ENCODE measurements around the gene STX7.

Gene STX7

DNA sequence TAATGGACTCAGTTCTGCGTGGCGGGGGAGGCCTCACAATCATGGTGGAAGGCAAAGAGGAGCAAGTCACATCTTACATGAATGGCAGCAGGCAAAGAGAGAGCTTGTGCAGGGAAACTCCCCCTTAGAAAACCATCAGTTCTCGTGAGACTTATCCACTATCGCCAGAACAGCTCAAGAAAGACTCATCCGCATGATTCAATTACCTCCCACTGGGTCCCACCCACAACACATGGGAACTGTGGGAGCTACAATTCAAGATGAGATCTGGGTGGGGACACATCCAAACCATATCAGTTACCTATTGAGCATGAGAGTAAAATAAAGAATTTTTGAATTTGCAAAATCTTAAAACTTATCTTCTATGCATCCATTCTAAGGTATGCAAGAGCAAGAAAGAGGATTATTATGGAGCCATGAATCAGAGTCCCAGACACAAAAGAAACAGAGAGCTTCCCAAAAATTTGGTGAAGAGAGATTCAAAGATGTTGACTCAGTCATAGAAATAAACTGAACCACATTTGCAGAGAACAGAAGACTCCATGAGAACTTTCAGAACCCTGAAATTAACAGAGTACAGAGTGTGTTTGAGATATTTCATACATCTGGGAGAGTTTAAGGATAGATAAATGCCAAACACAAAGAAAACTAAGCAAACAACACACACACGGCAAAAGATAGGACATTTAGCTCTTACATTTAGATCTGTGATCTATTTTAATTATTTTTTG lies 94.5 kb downstream of the STX7 start:
- Histone ChIP-seq H3K36me3 (ENCODE audit: control insufficient read depth in 1 of 2, insufficient read depth in 2 of 2, low read length in 2 of 2) (no peaks in the 10 kb centered on the region), H3K9me3 (ENCODE audit: control insufficient read depth in 1 of 2, low read length in 2 of 2) (peaks cover 0 to 7% of the 10 kb centered on the region in 2 donors), H3K27ac (ENCODE audit: low read depth, low read length) (no peak overlapping the region), H3K9ac (ENCODE audit: low read depth in 1 of 2, low read length in 2 of 2) (no peak overlapping the region), H3K4me3 (ENCODE audit: low read depth in 1 of 2, low read length in 2 of 2) (no peak overlapping the region), H3K27me3 (ENCODE audit: control insufficient read depth in 1 of 2, insufficient read depth in 2 of 2, low read length in 2 of 2) (no peaks in the 10 kb centered on the region), H3K4me1 (ENCODE audit: control insufficient read depth in 1 of 2, insufficient read depth in 2 of 2, low read length in 2 of 2) (no peaks in the 10 kb centered on the region)

DNA sequence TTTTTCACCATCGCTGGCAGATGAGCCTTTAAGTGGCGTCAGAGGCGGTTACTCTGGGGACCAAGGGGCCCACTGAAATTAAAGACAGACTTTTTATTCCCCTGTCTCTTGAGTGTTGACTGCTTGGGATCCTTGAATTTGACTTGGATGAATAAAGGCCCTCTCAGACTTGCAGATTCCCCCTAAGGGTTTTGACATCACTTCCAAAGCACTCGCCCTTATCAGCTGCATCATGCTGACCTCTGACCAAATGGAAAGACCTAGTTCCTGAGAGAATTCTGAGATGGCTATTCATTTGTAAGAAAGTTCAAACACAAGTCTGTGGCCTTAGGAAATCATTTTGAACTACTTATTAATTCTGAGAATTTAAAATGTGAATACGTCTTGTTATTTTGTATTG lies 98.2 kb downstream of the STX7 start:
- Histone ChIP-seq H3K27me3 (ENCODE audit: control insufficient read depth in 1 of 2, insufficient read depth in 2 of 2, low read length in 2 of 2) (peaks cover 3 to 4% of the 10 kb centered on the region in 2 donors), H3K9ac (ENCODE audit: low read depth in 1 of 2, low read length in 2 of 2) (no peak overlapping the region), H3K4me3 (ENCODE audit: low read depth in 1 of 2, low read length in 2 of 2) (no peak overlapping the region), H3K4me1 (ENCODE audit: control insufficient read depth in 1 of 2, insufficient read depth in 2 of 2, low read length in 2 of 2) (no peaks in the 10 kb centered on the region), H3K27ac (ENCODE audit: low read depth, low read length) (no peak overlapping the region), H3K36me3 (ENCODE audit: control insufficient read depth in 1 of 2, insufficient read depth in 2 of 2, low read length in 2 of 2) (no peaks in the 10 kb centered on the region), H3K9me3 (ENCODE audit: control insufficient read depth in 1 of 2, low read length in 2 of 2) (peaks cover 0 to 7% of the 10 kb centered on the region in 2 donors)

DNA sequence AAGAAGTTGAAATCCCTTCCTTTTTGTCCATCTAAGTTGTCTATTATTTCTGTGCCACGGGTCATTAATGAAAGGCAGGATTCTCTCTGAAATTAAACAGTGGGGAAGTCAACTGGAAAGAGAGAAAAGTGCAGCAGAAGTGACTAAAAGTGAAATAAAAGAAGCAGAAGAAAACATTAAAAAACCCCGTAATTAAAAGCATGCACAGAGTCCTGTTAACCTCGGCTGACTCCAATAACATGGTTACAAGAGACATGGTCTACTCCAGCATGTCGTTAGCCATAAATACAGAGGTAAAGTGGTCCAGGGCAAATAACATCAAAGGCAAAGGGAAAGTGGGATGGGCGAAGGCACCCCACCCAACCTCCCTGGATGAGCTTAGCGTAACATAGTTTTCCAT lies 98.6 kb downstream of the STX7 start:
- H3K27ac ChIP-seq (ENCODE audit: low read depth, low read length) = no peak overlapping the region
- no peak overlapping the region for H3K9ac ChIP-seq (ENCODE audit: low read depth in 1 of 2, low read length in 2 of 2)
- H3K36me3 ChIP-seq (ENCODE audit: control insufficient read depth in 1 of 2, insufficient read depth in 2 of 2, low read length in 2 of 2) = no peaks in the 10 kb centered on the region
- H3K4me3 ChIP-seq (ENCODE audit: low read depth in 1 of 2, low read length in 2 of 2) = no peak overlapping the region
- H3K9me3 ChIP-seq (ENCODE audit: control insufficient read depth in 1 of 2, low read length in 2 of 2) = peaks cover 0 to 7% of the 10 kb centered on the region in 2 donors
- H3K4me1 ChIP-seq (ENCODE audit: control insufficient read depth in 1 of 2, insufficient read depth in 2 of 2, low read length in 2 of 2) = no peaks in the 10 kb centered on the region
- peaks cover 3 to 4% of the 10 kb centered on the region in 2 donors for H3K27me3 ChIP-seq (ENCODE audit: control insufficient read depth in 1 of 2, insufficient read depth in 2 of 2, low read length in 2 of 2)

DNA sequence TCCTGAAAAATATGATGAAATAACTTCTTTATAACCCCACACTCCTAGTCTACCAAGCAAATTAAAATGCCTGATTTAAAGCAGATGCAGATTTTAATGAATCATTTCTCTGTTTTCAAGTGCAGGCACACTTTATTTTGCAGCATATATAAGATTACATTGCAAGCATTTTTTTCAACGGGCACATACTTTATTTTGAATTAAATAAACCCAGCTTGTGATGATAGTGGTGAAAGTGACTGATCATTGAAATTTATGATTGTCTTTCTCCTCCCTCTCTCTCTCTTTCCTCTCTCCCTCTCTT lies 99.5 kb downstream of the STX7 start:
- Histone ChIP-seq H3K36me3 (ENCODE audit: control insufficient read depth in 1 of 2, insufficient read depth in 2 of 2, low read length in 2 of 2) (no peaks in the 10 kb centered on the region), H3K9me3 (ENCODE audit: control insufficient read depth in 1 of 2, low read length in 2 of 2) (peaks cover 0 to 7% of the 10 kb centered on the region in 2 donors), H3K27ac (ENCODE audit: low read depth, low read length) (no peak overlapping the region)

DNA sequence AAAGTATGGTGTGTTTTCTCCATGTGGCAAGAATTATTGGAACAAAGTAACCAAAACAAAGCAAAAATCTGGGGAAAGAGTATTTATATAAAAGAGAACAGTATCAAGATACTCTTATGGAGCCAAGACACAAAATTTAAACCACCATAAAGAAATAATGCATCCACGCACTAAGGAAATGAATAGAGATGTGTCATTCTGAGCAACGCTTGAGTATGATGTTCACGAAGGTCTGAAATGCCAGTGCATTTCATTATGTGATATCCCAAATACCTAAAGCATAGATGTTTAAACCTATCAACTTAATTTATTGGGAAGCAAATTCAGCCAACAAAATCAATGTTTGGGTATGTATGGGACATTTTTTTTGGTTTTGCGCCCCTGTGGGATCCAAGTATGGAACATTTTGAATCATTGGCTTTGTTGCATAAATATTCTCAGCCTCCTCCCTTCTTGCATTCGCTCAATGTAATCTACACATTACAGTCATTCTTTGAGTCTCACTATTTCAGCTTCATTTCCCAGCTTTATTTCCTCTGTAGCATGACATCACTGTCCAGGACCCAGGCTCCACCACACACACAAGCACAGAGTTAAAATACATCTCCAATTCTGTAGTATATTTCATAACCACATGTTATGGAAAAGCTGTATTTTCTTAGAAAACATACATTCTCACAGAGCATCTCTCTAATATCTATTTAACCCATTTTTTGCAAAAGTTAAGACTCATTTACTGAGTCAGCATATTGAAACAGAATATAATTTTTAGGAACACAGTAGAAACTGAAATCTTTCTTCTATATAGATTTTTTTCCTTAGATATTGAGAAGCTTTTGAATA lies 100.0 kb downstream of the STX7 start:
- H3K4me3 ChIP-seq (ENCODE audit: low read depth in 1 of 2, low read length in 2 of 2) = no peak overlapping the region
- H3K4me1 ChIP-seq (ENCODE audit: control insufficient read depth in 1 of 2, insufficient read depth in 2 of 2, low read length in 2 of 2) = no peaks in the 10 kb centered on the region
- H3K27ac ChIP-seq (ENCODE audit: low read depth, low read length) = no peak overlapping the region

More for the DNA sequence above, 99.5 kb downstream of the STX7 start:
- Histone ChIP-seq H3K4me3 (ENCODE audit: low read depth in 1 of 2, low read length in 2 of 2) (no peak overlapping the region), H3K27me3 (ENCODE audit: control insufficient read depth in 1 of 2, insufficient read depth in 2 of 2, low read length in 2 of 2) (peaks cover 3 to 4% of the 10 kb centered on the region in 2 donors), H3K4me1 (ENCODE audit: control insufficient read depth in 1 of 2, insufficient read depth in 2 of 2, low read length in 2 of 2) (no peaks in the 10 kb centered on the region), H3K9ac (ENCODE audit: low read depth in 1 of 2, low read length in 2 of 2) (no peak overlapping the region)

DNA sequence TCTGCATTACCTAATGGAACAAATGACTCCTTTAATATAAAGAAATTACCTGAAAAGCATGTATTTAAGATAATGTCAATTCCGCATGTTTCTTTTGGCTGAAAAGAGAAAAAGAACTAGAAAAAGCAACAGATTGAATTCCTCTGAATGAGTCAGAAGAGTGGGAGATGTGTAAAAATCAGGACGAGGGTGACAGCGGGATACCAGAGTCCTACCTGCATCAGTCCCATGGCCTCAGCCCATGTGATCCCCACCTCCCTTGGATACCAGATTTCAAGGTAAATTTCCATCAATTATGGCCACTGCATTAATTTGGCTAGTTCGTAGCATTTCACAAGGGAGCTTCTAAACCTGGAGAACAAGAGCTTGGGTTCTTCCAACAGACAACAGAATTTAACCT lies 101.6 kb downstream of the STX7 start:
- no peak overlapping the region for H3K4me3 ChIP-seq (ENCODE audit: low read depth in 1 of 2, low read length in 2 of 2)
- H3K27ac ChIP-seq (ENCODE audit: low read depth, low read length) = no peak overlapping the region
- H3K9ac ChIP-seq (ENCODE audit: low read depth in 1 of 2, low read length in 2 of 2) = no peak overlapping the region
- H3K27me3 ChIP-seq (ENCODE audit: control insufficient read depth in 1 of 2, insufficient read depth in 2 of 2, low read length in 2 of 2) = peaks cover 3 to 4% of the 10 kb centered on the region in 2 donors
- peaks cover 0 to 7% of the 10 kb centered on the region in 2 donors for H3K9me3 ChIP-seq (ENCODE audit: control insufficient read depth in 1 of 2, low read length in 2 of 2)
- H3K36me3 ChIP-seq (ENCODE audit: control insufficient read depth in 1 of 2, insufficient read depth in 2 of 2, low read length in 2 of 2) = no peaks in the 10 kb centered on the region
- H3K4me1 ChIP-seq (ENCODE audit: control insufficient read depth in 1 of 2, insufficient read depth in 2 of 2, low read length in 2 of 2) = no peaks in the 10 kb centered on the region

More for the DNA sequence above, 100.0 kb downstream of the STX7 start:
- H3K9ac ChIP-seq (ENCODE audit: low read depth in 1 of 2, low read length in 2 of 2) = no peak overlapping the region
- peaks cover 3 to 4% of the 10 kb centered on the region in 2 donors for H3K27me3 ChIP-seq (ENCODE audit: control insufficient read depth in 1 of 2, insufficient read depth in 2 of 2, low read length in 2 of 2)
- H3K9me3 ChIP-seq (ENCODE audit: control insufficient read depth in 1 of 2, low read length in 2 of 2) = peaks cover 0 to 7% of the 10 kb centered on the region in 2 donors
- no peaks in the 10 kb centered on the region for H3K36me3 ChIP-seq (ENCODE audit: control insufficient read depth in 1 of 2, insufficient read depth in 2 of 2, low read length in 2 of 2)

DNA sequence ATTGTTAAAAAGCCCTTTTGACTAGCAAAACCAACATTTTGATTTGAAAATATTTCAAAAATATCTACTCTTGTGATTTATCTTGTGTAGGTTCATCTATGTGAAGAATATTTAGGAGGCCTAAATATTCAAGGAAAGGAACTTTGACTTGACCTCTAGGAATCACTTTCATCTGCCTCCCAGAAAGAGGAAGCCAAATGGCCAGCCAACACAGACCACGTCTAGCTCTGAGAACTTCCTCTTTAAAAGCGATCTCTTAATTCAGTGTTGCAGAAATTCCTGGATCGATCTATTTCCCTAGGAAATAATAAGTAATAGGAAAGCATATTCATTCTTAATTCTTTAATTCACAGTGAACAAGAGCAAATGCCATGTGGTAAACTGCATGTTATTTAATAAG lies 102.1 kb downstream of the STX7 start:
- Histone ChIP-seq H3K9ac (ENCODE audit: low read depth in 1 of 2, low read length in 2 of 2) (no peak overlapping the region), H3K27ac (ENCODE audit: low read depth, low read length) (no peak overlapping the region), H3K27me3 (ENCODE audit: control insufficient read depth in 1 of 2, insufficient read depth in 2 of 2, low read length in 2 of 2) (peaks cover 4 to 5% of the 10 kb centered on the region in 2 donors), H3K4me3 (ENCODE audit: low read depth in 1 of 2, low read length in 2 of 2) (no peak overlapping the region), H3K36me3 (ENCODE audit: control insufficient read depth in 1 of 2, insufficient read depth in 2 of 2, low read length in 2 of 2) (no peaks in the 10 kb centered on the region), H3K9me3 (ENCODE audit: control insufficient read depth in 1 of 2, low read length in 2 of 2) (peaks cover 0 to 2% of the 10 kb centered on the region in 2 donors), H3K4me1 (ENCODE audit: control insufficient read depth in 1 of 2, insufficient read depth in 2 of 2, low read length in 2 of 2) (no peaks in the 10 kb centered on the region)

DNA sequence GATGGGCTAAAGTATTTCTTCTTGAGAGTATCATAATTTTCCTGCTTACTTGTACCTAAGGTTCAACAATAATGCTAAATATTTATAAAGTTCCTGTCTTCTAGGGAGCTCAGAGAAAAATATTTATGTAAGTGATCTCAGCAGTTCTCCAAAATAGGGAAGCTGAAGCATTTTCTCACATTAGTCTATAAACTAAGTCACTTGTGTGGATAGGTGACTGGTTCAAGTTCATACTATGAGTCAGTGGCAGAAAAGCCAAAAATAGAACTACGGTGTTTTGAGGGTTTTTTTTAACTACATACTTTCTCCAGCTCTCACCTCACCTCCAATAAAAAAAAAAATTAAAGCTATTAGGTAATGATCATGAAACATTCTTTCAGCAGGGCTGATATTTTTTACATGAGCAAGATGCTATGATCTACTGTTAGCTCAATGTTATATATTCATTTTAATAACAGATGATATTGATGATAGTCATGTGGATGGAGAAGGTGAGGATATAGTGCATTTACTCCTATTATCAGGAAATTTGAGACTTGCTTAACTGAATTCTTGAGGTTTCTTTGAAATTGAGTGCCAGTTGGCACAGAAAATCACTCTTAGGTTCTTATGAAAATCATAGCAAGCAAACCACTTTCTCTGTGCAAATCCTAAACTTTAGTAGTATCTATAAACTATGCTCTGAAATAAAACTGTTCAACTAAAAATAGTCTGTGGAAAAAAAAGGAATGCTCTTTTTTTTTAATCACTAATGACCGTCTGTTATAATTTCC lies 107.6 kb downstream of the STX7 start:
- Histone ChIP-seq H3K9me3 (ENCODE audit: control insufficient read depth in 1 of 2, low read length in 2 of 2) (no peaks in the 10 kb centered on the region), H3K9ac (ENCODE audit: low read depth in 1 of 2, low read length in 2 of 2) (no peak overlapping the region), H3K27ac (ENCODE audit: low read depth, low read length) (no peak overlapping the region), H3K36me3 (ENCODE audit: control insufficient read depth in 1 of 2, insufficient read depth in 2 of 2, low read length in 2 of 2) (no peaks in the 10 kb centered on the region), H3K4me1 (ENCODE audit: control insufficient read depth in 1 of 2, insufficient read depth in 2 of 2, low read length in 2 of 2) (peaks cover 0 to 3% of the 10 kb centered on the region in 2 donors), H3K4me3 (ENCODE audit: low read depth in 1 of 2, low read length in 2 of 2) (no peak overlapping the region), H3K27me3 (ENCODE audit: control insufficient read depth in 1 of 2, insufficient read depth in 2 of 2, low read length in 2 of 2) (peaks cover 31 to 34% of the 10 kb centered on the region in 2 donors)

DNA sequence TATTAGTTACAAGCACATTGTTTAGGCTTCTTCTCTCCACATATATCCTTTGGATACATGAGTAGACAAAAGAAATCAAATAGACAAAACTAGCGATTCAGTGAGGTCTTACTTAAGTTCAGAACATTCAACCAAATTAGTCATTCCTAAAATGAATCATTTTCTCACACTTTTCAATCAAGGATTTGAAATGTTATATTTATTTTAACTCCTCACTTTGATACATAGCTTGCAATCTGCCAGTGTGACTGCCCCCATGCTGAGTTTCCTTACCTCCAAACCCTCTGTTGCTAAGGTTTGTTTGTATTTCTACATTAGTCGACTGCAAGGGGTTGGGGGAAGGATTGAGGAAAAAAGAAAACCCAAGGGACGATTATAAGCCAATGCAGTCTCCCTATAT lies 108.2 kb downstream of the STX7 start:
- Histone ChIP-seq H3K4me3 (ENCODE audit: low read depth in 1 of 2, low read length in 2 of 2) (no peak overlapping the region), H3K4me1 (ENCODE audit: control insufficient read depth in 1 of 2, insufficient read depth in 2 of 2, low read length in 2 of 2) (peaks cover 0 to 3% of the 10 kb centered on the region in 2 donors), H3K36me3 (ENCODE audit: control insufficient read depth in 1 of 2, insufficient read depth in 2 of 2, low read length in 2 of 2) (no peaks in the 10 kb centered on the region), H3K9me3 (ENCODE audit: control insufficient read depth in 1 of 2, low read length in 2 of 2) (no peaks in the 10 kb centered on the region), H3K27ac (ENCODE audit: low read depth, low read length) (no peak overlapping the region), H3K9ac (ENCODE audit: low read depth in 1 of 2, low read length in 2 of 2) (no peak overlapping the region), H3K27me3 (ENCODE audit: control insufficient read depth in 1 of 2, insufficient read depth in 2 of 2, low read length in 2 of 2) (peaks cover 35 to 39% of the 10 kb centered on the region in 2 donors)

DNA sequence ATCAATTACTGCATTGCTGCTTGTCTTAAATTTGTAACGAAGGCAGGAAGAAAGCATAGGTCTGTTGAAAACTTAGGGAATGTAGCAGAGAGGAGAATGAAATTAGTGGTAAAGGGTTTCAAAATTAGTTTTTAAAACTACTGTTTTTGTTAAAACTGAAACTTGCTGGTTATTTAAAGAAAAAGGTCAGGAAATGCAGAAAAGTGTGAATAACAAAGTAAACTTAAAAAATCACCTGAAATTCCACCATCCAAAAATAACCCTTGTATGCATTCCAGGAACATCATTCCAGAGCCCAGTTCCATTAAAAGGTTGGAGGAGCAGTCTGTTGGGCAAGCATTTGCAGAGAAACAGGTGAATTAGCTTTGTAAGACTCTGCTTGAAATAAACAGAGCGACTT lies 108.6 kb downstream of the STX7 start:
- H3K27ac ChIP-seq (ENCODE audit: low read depth, low read length) = no peak overlapping the region
- peaks cover 35 to 39% of the 10 kb centered on the region in 2 donors for H3K27me3 ChIP-seq (ENCODE audit: control insufficient read depth in 1 of 2, insufficient read depth in 2 of 2, low read length in 2 of 2)
- H3K9ac ChIP-seq (ENCODE audit: low read depth in 1 of 2, low read length in 2 of 2) = no peak overlapping the region
- H3K4me1 ChIP-seq (ENCODE audit: control insufficient read depth in 1 of 2, insufficient read depth in 2 of 2, low read length in 2 of 2) = peaks cover 0 to 3% of the 10 kb centered on the region in 2 donors
- H3K9me3 ChIP-seq (ENCODE audit: control insufficient read depth in 1 of 2, low read length in 2 of 2) = no peaks in the 10 kb centered on the region
- no peaks in the 10 kb centered on the region for H3K36me3 ChIP-seq (ENCODE audit: control insufficient read depth in 1 of 2, insufficient read depth in 2 of 2, low read length in 2 of 2)
- no peak overlapping the region for H3K4me3 ChIP-seq (ENCODE audit: low read depth in 1 of 2, low read length in 2 of 2)
